ENCODE data around the gene PPIG. TPM values are rescaled to one million over a fixed set of nuclear protein-coding genes. Genes with fewer than 3 reads are reported as not detected.
A peak's percentile ranks its signal among the peaks of the same experiment; 100 is the strongest.
"Not testable (repeated sequence)": the region's sequence is repeated elsewhere in the genome, so short reads cannot be mapped to it uniquely, and the experiment has no call there.

Gene PPIG
- total and polyA plus RNA-seq, 2 experiments from 2014 or later: 40.7 to 157 TPM

GRCh38 chr2:169573974-169574299 is 10.2 kb upstream of the PPIG start:
- H3K4me1 ChIP-seq (ENCODE audit: insufficient read depth): no peaks in the 10 kb centered on the region
- Mint-ChIP-seq H3K27ac (no peak overlapping the region), H3K9me3 (peaks cover 18% of the 10 kb centered on the region), H3K27me3 (ENCODE audit: insufficient read depth, low read depth, poor library complexity) (peaks cover 6% of the 10 kb centered on the region), H3K36me3 (ENCODE audit: low read depth) (peaks cover 7% of the 10 kb centered on the region; the same call in 1 of the 3 replicates), H3K4me1 (peaks cover 5% of the 10 kb centered on the region; the same call in 2 of the 3 replicates), H3K4me3 (peak overlapping the region; percentile 98)
- ATAC-seq: no peak
- H4K20me1 ChIP-seq (replicated peaks; ENCODE audit: insufficient read depth): peaks cover 6% of the 10 kb centered on the region; the same call in 1 of the 2 replicates
- no peaks in the 10 kb centered on the region for H3K27me3 ChIP-seq (ENCODE audit: insufficient read depth)
- H3K27ac ChIP-seq (ENCODE audit: low read depth): no peak overlapping the region
- no peak overlapping the region for H2AFZ ChIP-seq
- H3K36me3 ChIP-seq (ENCODE audit: insufficient read depth): no peaks in the 10 kb centered on the region
- H3K4me3 ChIP-seq: no peak overlapping the region
- no peak overlapping the region for H3K4me2 ChIP-seq
- no peaks in the 10 kb centered on the region for H3F3A ChIP-seq (replicated peaks; ENCODE audit: low read depth)
- no peak for DNase-seq (ENCODE audit: low spot score)
- TF ChIP-seq CREB1 (CRISPR knock-in tag; IDR thresholded peaks at IDR 0.05; ENCODE audit: low read depth): no peak
- TF ChIP-seq ETS1 (IDR thresholded peaks at IDR 0.05): no peak
- no peak for TF ChIP-seq EZH2phosphoT487 (IDR thresholded peaks at IDR 0.05; ENCODE audit: unreplicated experiment)
- no peak for TF ChIP-seq NANOG (IDR thresholded peaks at IDR 0.05; ENCODE audit: borderline replicate concordance)
- no peak for TF ChIP-seq REST (IDR thresholded peaks at IDR 0.05; ENCODE audit: unreplicated experiment)
- no peak for TF ChIP-seq JUNB (IDR thresholded peaks at IDR 0.05; ENCODE audit: unreplicated experiment)
- H3K79me2 ChIP-seq (replicated peaks; ENCODE audit: insufficient read depth): peaks cover 42% of the 10 kb centered on the region
- H3K9me2 ChIP-seq (ENCODE audit: insufficient read depth): no peaks in the 10 kb centered on the region

GRCh38 chr2:169574539-169574938 is 9.6 kb upstream of the PPIG start:
- H3K4me3 ChIP-seq; H3K27me3 ChIP-seq (ENCODE audit: insufficient read depth); H3K27ac Mint-ChIP-seq; H3K27me3 Mint-ChIP-seq (ENCODE audit: insufficient read depth, low read depth, poor library complexity); H3K4me2 ChIP-seq; H3K4me1 ChIP-seq (ENCODE audit: insufficient read depth); ATAC-seq; H2AFZ ChIP-seq; H3K36me3 Mint-ChIP-seq (ENCODE audit: low read depth); H3K4me3 Mint-ChIP-seq; H3F3A ChIP-seq (replicated peaks; ENCODE audit: low read depth); H3K4me1 Mint-ChIP-seq; H4K20me1 ChIP-seq (replicated peaks; ENCODE audit: insufficient read depth); DNase-seq (ENCODE audit: low spot score); H3K9me2 ChIP-seq (ENCODE audit: insufficient read depth); H3K27ac ChIP-seq (ENCODE audit: low read depth); H3K36me3 ChIP-seq (ENCODE audit: insufficient read depth): not testable (repeated sequence)
- peaks cover 18% of the 10 kb centered on the region for H3K9me3 Mint-ChIP-seq
- H3K79me2 ChIP-seq (replicated peaks; ENCODE audit: insufficient read depth): peaks cover 36% of the 10 kb centered on the region

GRCh38 chr2:169575264-169575663 is 8.9 kb upstream of the PPIG start:
- H3K27ac ChIP-seq (ENCODE audit: low read depth); H3K36me3 ChIP-seq (ENCODE audit: insufficient read depth); H2AFZ ChIP-seq; H3K4me1 ChIP-seq (ENCODE audit: insufficient read depth); H3K9me2 ChIP-seq (ENCODE audit: insufficient read depth); H3K36me3 Mint-ChIP-seq (ENCODE audit: low read depth); H3K27me3 Mint-ChIP-seq (ENCODE audit: insufficient read depth, low read depth, poor library complexity); H3K4me3 ChIP-seq; ATAC-seq; H3K4me1 Mint-ChIP-seq; H4K20me1 ChIP-seq (replicated peaks; ENCODE audit: insufficient read depth); H3K27ac Mint-ChIP-seq; H3K4me2 ChIP-seq; H3F3A ChIP-seq (replicated peaks; ENCODE audit: low read depth); DNase-seq (ENCODE audit: low spot score); H3K4me3 Mint-ChIP-seq; H3K27me3 ChIP-seq (ENCODE audit: insufficient read depth): not testable (repeated sequence)
- peaks cover 29% of the 10 kb centered on the region for H3K79me2 ChIP-seq (replicated peaks; ENCODE audit: insufficient read depth)
- peaks cover 18% of the 10 kb centered on the region for H3K9me3 Mint-ChIP-seq

Data from GM23338 (cell line).